ENCODE results near the gene LIN54.

- no peak for TF ChIP-seq CTCF (IDR thresholded peaks at IDR 0.05)
- no peak for TF ChIP-seq POLR2A (IDR thresholded peaks at IDR 0.05)
Observed at GRCh38 chr4:82905205-82905604, 105.4 kb downstream of the LIN54 start.

Data from esophagus squamous epithelium (tissue), 4 donors.